CD14-positive monocyte (primary cell): ENCODE data around the gene MYCBP. TPM values are rescaled to one million over a fixed set of nuclear protein-coding genes. Genes with fewer than 3 reads are reported as not detected.

Experiments used
- DNase-seq, 3 donors: peaks; one replicate each; pipeline ENCODE4 v3.0.0-alpha.2; 2011 to 2022
- H2AFZ ChIP-seq: 2 replicates; pipeline ENCODE4 v1.6.0; 2012; ENCODE audit warnings: mild to moderate bottlenecking, low read depth, low read length, inconsistent platforms; ENCODE audit not compliant: insufficient read depth, poor library complexity, severe bottlenecking
- H3K27ac ChIP-seq, 2 donors: 1 replicate in 1 of 2; 2 replicates in 1 of 2; pipeline ENCODE4 v1.5.1; 2012 to 2013; ENCODE audit warnings: low read length in 2 of 2, control low read depth in 1 of 2, inconsistent platforms in 1 of 2, low read depth in 1 of 2, mild to moderate bottlenecking in 1 of 2
- H3K27me3 ChIP-seq, 2 donors: one replicate each; pipeline versions ENCODE4 v1.6.0 to v1.6.1; 2011 to 2013; ENCODE audit warnings: low read length in 2 of 2; ENCODE audit not compliant: control insufficient read depth in 2 of 2, insufficient read depth in 2 of 2
- H3K36me3 ChIP-seq, 2 donors: replicated peaks in 1 of 2; 1 replicate in 1 of 2; 2 replicates in 1 of 2; pipeline versions ENCODE4 v1.5.1 to v1.6.1; 2012 to 2013; ENCODE audit warnings: low read length in 2 of 2, control low read depth in 1 of 2, inconsistent platforms in 1 of 2, mild to moderate bottlenecking in 1 of 2; ENCODE audit not compliant: insufficient read depth in 2 of 2, control insufficient read depth in 1 of 2
- H3K4me1 ChIP-seq, 2 donors: 1 replicate in 1 of 2; 2 replicates in 1 of 2; pipeline versions ENCODE4 v1.5.1 to v1.6.1; 2012 to 2013; ENCODE audit warnings: low read length in 2 of 2, control low read depth in 1 of 2, inconsistent platforms in 1 of 2, mild to moderate bottlenecking in 1 of 2, moderate library complexity in 1 of 2; ENCODE audit not compliant: insufficient read depth in 2 of 2, control insufficient read depth in 1 of 2
- H3K4me2 ChIP-seq: replicated peaks from 2 replicates; pipeline ENCODE3; 2012; ENCODE audit warnings: low read length, moderate library complexity, mild to moderate bottlenecking; ENCODE audit not compliant: poor library complexity, severe bottlenecking; ENCODE audit errors: extremely low read depth
- H3K4me3 ChIP-seq, 3 experiments: fragments of 200-600 bp in 1 of 3; sonication (generic) in 1 of 3; replicated peaks in 1 of 3; 1 replicate in 2 of 3; 2 replicates in 1 of 3; pipeline ENCODE4 v1.5.1; 2011 to 2013; ENCODE audit warnings: low read length in 3 of 3, mild to moderate bottlenecking in 3 of 3, control low read depth in 2 of 3, low read depth in 2 of 3, inconsistent platforms in 1 of 3, moderate library complexity in 1 of 3
- H3K79me2 ChIP-seq: 2 replicates; pipeline ENCODE4 v1.6.0; 2012; ENCODE audit warnings: mild to moderate bottlenecking, control low read depth, inconsistent platforms, low read length, moderate library complexity; ENCODE audit not compliant: insufficient read depth
- H3K9ac ChIP-seq: 2 replicates; pipeline ENCODE4 v1.6.0; 2017; ENCODE audit warnings: low read length, mild to moderate bottlenecking; ENCODE audit not compliant: insufficient read depth, poor library complexity, severe bottlenecking
- H3K9me3 ChIP-seq, 2 donors: replicated peaks in 1 of 2; 1 replicate in 1 of 2; 2 replicates in 1 of 2; pipeline versions ENCODE4 v1.5.1 to v1.6.1; 2012 to 2013; ENCODE audit warnings: low read length in 2 of 2, control low read depth in 1 of 2; ENCODE audit not compliant: control insufficient read depth in 1 of 2, insufficient read depth in 1 of 2
- H4K20me1 ChIP-seq: 2 replicates; pipeline ENCODE4 v1.6.0; 2012; ENCODE audit warnings: mild to moderate bottlenecking, low read length, control low read depth, moderate library complexity; ENCODE audit not compliant: insufficient read depth
- H3K27ac Mint-ChIP-seq, 7 donors: one replicate each; pipeline ENCODE4 v1.8.0; 2020; ENCODE audit warnings: mild to moderate bottlenecking in 7 of 7, mixed read lengths in 7 of 7, moderate library complexity in 6 of 7, inconsistent platforms in 2 of 7
- H3K27me3 Mint-ChIP-seq, 3 donors: one replicate each; pipeline ENCODE4 v1.8.0; 2021 to 2022; ENCODE audit warnings: low read depth in 3 of 3, mild to moderate bottlenecking in 3 of 3, mixed read lengths in 3 of 3, moderate library complexity in 3 of 3, inconsistent platforms in 1 of 3
- H3K36me3 Mint-ChIP-seq, 2 donors: one replicate each; pipeline ENCODE4 v1.8.0; 2020; ENCODE audit warnings: mixed read lengths in 2 of 2, inconsistent platforms in 1 of 2, mild to moderate bottlenecking in 1 of 2
- H3K4me1 Mint-ChIP-seq: one replicate; pipeline ENCODE4 v1.8.0; 2020; ENCODE audit warnings: mild to moderate bottlenecking, mixed read lengths
- H3K4me3 Mint-ChIP-seq, 2 donors: one replicate each; pipeline ENCODE4 v1.8.0; 2020; ENCODE audit warnings: mild to moderate bottlenecking in 2 of 2, mixed read lengths in 2 of 2, moderate library complexity in 1 of 2
- H3K9me3 Mint-ChIP-seq, 7 donors: one replicate each; pipeline ENCODE4 v1.8.0; 2020 to 2022; ENCODE audit warnings: mixed read lengths in 7 of 7, mild to moderate bottlenecking in 6 of 7, moderate library complexity in 6 of 7, inconsistent platforms in 2 of 7
- CTCF ChIP-seq: fragments of 200-600 bp; IDR thresholded peaks from one replicate; pipeline ENCODE4 v1.8.0; 2022; ENCODE audit warnings: antibody characterized with exemption, mild to moderate bottlenecking
- WGBS: methylation state at CpG from one replicate; pipeline ENCODE4 v1.1.5; 2013; ENCODE audit warnings: missing lambda C conversion rate; ENCODE audit not compliant: insufficient coverage; 5-methylcytosine and 5-hydroxymethylcytosine counted together
- intact Hi-C, 2 donors: fragments of 100-400 bp; cut with micrococcal nuclease; formaldehyde crosslinking; loops; one replicate each; pipeline versions ENCODE4 v1.15.0 to v1.15.1; 2023
- polyA minus RNA-seq: library from RNA; depleted of rRNA, polyadenylated mRNA; stranded (reverse); fragments of >200 nt; gene quantifications from 2 replicates; pipeline ENCODE4 v1.2.3, GENCODE V29; 2012
- polyA plus RNA-seq, 3 donors: library from polyadenylated mRNA; depleted of rRNA in 1 of 3; unstranded in 2 of 3; stranded (reverse) in 1 of 3; fragments of 300-500 nt in 2 of 3; fragments of >200 nt in 1 of 3; fragmentation: Illumina TruSeq in 2 of 3; gene quantifications; 1 replicate in 2 of 3; 2 replicates in 1 of 3; pipeline ENCODE4 v1.2.3, GENCODE V29; 2012 to 2021
- total RNA-seq, 12 experiments: library from RNA in 1 of 12; stranded (reverse) in 1 of 12; fragments of 120-200 nt in 1 of 12; gene quantifications; one replicate each; pipeline ENCODE4 v1.2.4 and lab custom pipeline; 2013 to 2026; ENCODE audit warnings: mixed read lengths in 6 of 12, inconsistent platforms in 1 of 12

The MYCBP gene, protein sequence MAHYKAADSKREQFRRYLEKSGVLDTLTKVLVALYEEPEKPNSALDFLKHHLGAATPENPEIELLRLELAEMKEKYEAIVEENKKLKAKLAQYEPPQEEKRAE
- total RNA-seq (2013) = 27.3 TPM
- polyA plus RNA-seq (10 to 100 TPM in 2 of 3 donors, 1 to 10 TPM in 1; 9.3 to 92.3 (median 77.2) TPM), polyA minus RNA-seq (5.3 and 8.7 TPM in 2 replicates), total RNA-seq (lab: John Stamatoyannopoulos, UW) (2.5 to 12.6 (median 7.1) reads per million in 11 experiments)

DNA sequence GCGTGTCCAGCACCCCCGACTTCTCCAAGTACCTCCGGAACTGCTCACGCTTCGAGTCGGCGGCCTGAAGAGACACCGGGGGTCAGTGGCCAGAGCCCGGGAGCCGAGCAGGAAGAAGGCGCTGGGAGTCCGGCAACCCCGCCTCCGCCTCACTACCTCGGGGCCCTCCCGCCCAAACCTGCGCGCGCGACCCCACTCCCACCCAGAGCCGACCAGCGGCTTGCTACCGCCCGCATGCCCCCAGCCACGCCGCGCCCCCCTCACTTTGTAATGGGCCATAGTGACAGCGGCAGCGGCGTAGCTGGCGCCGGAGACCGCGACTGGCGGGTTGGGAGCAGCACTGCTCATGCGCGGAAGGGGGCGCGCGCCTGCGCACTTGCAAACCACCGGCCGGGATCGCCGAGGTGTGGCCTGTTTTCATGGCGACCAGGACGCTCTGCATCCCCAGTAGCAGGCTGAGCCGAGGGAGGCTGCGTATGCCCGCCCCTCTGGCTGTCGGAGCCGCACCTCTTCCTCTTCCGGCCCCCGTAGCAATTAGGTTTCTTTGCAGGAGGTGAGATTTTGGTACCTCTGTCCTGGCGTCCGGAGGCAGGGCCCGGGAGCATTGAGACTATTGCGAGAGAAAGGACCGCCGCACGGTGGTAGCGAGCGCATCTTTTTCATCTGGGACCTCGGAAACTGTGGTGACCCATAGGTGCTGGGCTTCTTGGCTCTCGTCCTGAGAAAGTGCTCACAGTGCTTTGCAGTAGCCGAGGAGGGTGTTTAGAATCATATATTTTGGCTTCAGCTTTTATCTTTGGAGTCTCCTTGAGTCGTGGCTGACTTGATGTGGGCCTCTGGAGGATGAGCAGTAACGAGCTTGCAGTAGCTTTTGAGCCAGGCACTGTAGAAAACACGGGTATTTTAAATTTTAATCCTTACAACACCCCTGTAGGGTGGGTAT is at the start of gene MYCBP:
Gene MYCBP, minus strand, starts transcription at position 322 of the 943 bp plus-strand sequence. Its CDS starts 43 bp downstream, at position 279.
- no peak for TF ChIP-seq CTCF
- Histone ChIP-seq H3K79me2 (peaks cover 55% of the 10 kb centered on the region), H3K27me3 (no peaks in the 10 kb centered on the region), H3K9ac (peak within 1 kb of the TSS; percentile 77), H3K9me3 (no peaks in the 10 kb centered on the region), H3K27ac (peak within 1 kb of the TSS; percentile 27 to 75), H3K4me3 (peak within 1 kb of the TSS; percentile 74 to 91 (median 82)), H3K36me3 (no peaks in the 10 kb centered on the region), H3K4me1 (peaks cover 21 to 29% of the 10 kb centered on the region in 2 donors), H2AFZ (peak within 1 kb of the TSS; percentile 98), H3K4me2 (peak within 1 kb of the TSS; percentile 91), H4K20me1 (peaks cover 17% of the 10 kb centered on the region)
- Mint-ChIP-seq H3K36me3 (peaks cover 3 to 9% of the 10 kb centered on the region in 2 donors), H3K4me3 (peak within 1 kb of the TSS; percentile 92), H3K9me3 (no peaks in the 10 kb centered on the region), H3K4me1 (peaks cover 22% of the 10 kb centered on the region), H3K27me3 (peaks cover 0 to 2% (median 2%) of the 10 kb centered on the region in 3 donors), H3K27ac (peak within 1 kb of the TSS; percentile 63 to 88 (median 81))
- intact Hi-C loops = no loop called here
- WGBS = under 1% methylated on average over 66 of the region's 69 CpGs
- DNase-seq = peak; percentile 92 to 94 (median 93)

DNA sequence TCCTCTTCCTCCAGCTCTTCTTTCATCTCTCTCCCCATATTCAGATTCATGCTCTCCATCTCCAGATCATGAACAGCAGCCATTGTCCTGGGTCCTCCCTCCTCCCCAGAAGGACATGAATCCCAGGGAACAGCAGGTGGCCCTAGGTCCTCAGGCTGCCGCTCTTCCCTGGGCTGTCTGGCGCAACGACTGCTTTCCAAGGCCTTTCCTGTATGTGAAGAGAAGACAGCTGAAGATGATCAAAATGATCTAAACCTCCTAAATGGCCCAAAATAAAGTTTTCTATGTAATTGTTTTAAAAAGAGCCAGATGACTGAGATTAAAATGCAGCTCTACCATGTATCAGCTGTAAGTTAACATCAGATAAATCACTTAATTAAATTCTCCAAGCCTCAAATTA is 46.0 kb upstream of the MYCBP start:
- no peak overlapping the region for H3K9ac ChIP-seq
- no peak overlapping the region for H3K4me2 ChIP-seq
- no peaks in the 10 kb centered on the region for H3K36me3 ChIP-seq
- no peak overlapping the region for H3K4me3 ChIP-seq
- H3K9me3 ChIP-seq = no peaks in the 10 kb centered on the region
- Mint-ChIP-seq H3K4me3 (no peak overlapping the region), H3K36me3 (no peaks in the 10 kb centered on the region), H3K27ac (peak overlapping the region in 1 of 7 donors; percentile 14), H3K4me1 (no peaks in the 10 kb centered on the region), H3K9me3 (peaks cover 0 to 2% (median 0%) of the 10 kb centered on the region in 7 donors), H3K27me3 (peaks cover 0 to 2% (median 0%) of the 10 kb centered on the region in 3 donors)
- TF ChIP-seq CTCF = no peak
- H4K20me1 ChIP-seq = no peaks in the 10 kb centered on the region
- no CpG with 5 or more reads among the region's 3 CpGs for WGBS
- intact Hi-C loops = no loop called here
- H3K27me3 ChIP-seq = no peaks in the 10 kb centered on the region
- DNase-seq = no peak
- no peaks in the 10 kb centered on the region for H3K79me2 ChIP-seq
- no peak overlapping the region for H2AFZ ChIP-seq
- H3K4me1 ChIP-seq = no peaks in the 10 kb centered on the region
- no peak overlapping the region for H3K27ac ChIP-seq
